Bronchial epithelial cell (primary cell): ENCODE results near the gene SLC39A11. TPM values are rescaled to one million over a fixed set of nuclear protein-coding genes. Genes with fewer than 3 reads are reported as not detected.

Experiments
- DNase-seq: peaks from one replicate; pipeline ENCODE4 v3.0.0-alpha.2; 2010; ENCODE audit warnings: low read depth
- FAIRE-seq: peaks from 2 replicates; lab custom pipeline; 2011; peaks lifted over from hg19 to GRCh38; lab: Jason Lieb, UNC
- H3K27me3 ChIP-seq: 2 replicates; pipeline ENCODE4 v1.5.1; 2011; ENCODE audit warnings: low read length; ENCODE audit not compliant: control insufficient read depth, insufficient read depth
- H3K36me3 ChIP-seq: 2 replicates; pipeline ENCODE4 v1.5.1; 2011; ENCODE audit warnings: low read length; ENCODE audit not compliant: control insufficient read depth, insufficient read depth
- H3K4me3 ChIP-seq: 2 replicates; pipeline ENCODE4 v1.5.1; 2011; ENCODE audit warnings: mild to moderate bottlenecking, low read depth, low read length, control low read depth
- total RNA-seq: library from RNA; depleted of rRNA; stranded (reverse); fragments of >200 nt; gene quantifications from 2 replicates; pipeline ENCODE4 v1.2.1, GENCODE V29; 2014
- TF ChIP-seq, protein P1 (sequence below): IDR thresholded peaks from 2 replicates; pipeline ENCODE4 v1.5.1; 2011; ENCODE audit warnings: mild to moderate bottlenecking, moderate library complexity, low read length, control low read depth, inconsistent platforms; ENCODE audit not compliant: insufficient read depth, severe bottlenecking

The SLC39A11 gene
- total RNA-seq, 1 donor from 2014 or later, result 23.4 TPM

GRCh38 chr17:72696721-72697120, 395.8 kb downstream of the SLC39A11 start:
- no peaks in the 10 kb centered on the region for H3K27me3 ChIP-seq
- no peak overlapping the region for H3K4me3 ChIP-seq
- no peak for DNase-seq
- no peaks in the 10 kb centered on the region for H3K36me3 ChIP-seq
- TF ChIP-seq, protein P1, sequence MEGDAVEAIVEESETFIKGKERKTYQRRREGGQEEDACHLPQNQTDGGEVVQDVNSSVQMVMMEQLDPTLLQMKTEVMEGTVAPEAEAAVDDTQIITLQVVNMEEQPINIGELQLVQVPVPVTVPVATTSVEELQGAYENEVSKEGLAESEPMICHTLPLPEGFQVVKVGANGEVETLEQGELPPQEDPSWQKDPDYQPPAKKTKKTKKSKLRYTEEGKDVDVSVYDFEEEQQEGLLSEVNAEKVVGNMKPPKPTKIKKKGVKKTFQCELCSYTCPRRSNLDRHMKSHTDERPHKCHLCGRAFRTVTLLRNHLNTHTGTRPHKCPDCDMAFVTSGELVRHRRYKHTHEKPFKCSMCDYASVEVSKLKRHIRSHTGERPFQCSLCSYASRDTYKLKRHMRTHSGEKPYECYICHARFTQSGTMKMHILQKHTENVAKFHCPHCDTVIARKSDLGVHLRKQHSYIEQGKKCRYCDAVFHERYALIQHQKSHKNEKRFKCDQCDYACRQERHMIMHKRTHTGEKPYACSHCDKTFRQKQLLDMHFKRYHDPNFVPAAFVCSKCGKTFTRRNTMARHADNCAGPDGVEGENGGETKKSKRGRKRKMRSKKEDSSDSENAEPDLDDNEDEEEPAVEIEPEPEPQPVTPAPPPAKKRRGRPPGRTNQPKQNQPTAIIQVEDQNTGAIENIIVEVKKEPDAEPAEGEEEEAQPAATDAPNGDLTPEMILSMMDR, result no peak
- FAIRE-seq, result no peak

- no peaks in the 10 kb centered on the region for H3K36me3 ChIP-seq
- H3K27me3 ChIP-seq, result no peaks in the 10 kb centered on the region
- no peak overlapping the region for H3K4me3 ChIP-seq
- FAIRE-seq, result no peak
- TF ChIP-seq, protein P1, result no peak
- no peak for DNase-seq
Observed at GRCh38 chr17:72696156-72696555, 396.3 kb downstream of the SLC39A11 start.

DNA sequence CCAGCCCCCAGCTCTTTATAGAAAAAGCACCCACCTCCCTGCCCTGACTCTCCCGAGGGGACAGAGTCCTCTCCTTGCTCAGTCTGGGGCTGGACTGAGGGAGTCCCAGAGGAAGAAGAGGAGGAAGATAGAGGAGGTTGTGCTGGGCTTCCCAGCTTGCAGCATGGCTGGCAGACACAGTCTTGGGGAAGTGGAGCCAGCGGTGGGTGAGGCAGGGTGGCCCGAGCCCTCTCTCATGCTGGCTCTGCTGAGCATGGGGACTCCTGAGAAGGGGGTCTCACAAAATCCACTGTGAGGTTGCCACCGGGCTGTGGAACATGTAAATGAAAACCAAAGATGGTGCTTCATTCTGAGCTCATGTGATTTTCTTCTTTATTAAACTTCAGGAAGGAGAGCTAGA, 398.5 kb downstream of the SLC39A11 start:
- FAIRE-seq (no peak), DNase-seq (no peak)
- Histone ChIP-seq H3K4me3 (no peak overlapping the region), H3K36me3 (no peaks in the 10 kb centered on the region), H3K27me3 (no peaks in the 10 kb centered on the region)
- TF ChIP-seq, protein P1, result no peak

DNA sequence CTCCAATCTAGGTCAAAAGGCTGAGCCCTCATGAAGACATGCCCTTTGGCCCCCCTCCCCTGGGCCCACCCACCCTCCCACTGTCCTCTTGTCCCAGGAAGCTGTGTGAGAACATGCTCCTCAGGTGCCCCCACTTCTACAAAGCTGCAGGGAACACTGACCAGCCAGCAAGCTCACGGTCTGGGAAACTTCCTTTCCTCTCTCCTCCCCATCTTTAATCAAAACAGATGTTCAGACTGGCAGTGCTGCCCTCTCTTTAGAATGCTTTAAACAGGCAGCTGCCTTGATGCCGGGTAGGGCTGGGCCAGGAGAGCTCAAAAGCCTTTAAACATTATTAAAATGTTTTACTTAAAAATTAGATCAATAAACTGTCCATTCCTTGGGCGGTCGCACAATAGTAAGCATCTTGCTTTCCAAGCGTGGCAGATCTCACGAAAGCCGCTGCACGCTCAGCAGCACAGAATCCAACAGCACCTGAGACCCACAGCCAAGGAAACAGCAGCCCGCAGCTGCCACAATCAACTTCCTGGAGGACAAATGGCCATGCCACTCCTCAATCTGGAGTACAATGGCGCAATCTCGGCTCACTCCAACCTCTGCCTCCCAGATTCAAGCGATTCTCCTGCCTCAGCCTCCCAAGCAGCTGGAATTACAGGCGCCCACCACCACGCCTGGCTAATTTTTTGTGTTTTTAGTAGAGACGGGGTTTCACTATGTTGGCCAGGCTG, 399.2 kb downstream of the SLC39A11 start:
- H3K27me3 ChIP-seq, result no peaks in the 10 kb centered on the region
- H3K4me3 ChIP-seq, result no peak overlapping the region
- no peak for DNase-seq
- no peaks in the 10 kb centered on the region for H3K36me3 ChIP-seq
- TF ChIP-seq, protein P1, result no peak
- FAIRE-seq, result no peak

DNA sequence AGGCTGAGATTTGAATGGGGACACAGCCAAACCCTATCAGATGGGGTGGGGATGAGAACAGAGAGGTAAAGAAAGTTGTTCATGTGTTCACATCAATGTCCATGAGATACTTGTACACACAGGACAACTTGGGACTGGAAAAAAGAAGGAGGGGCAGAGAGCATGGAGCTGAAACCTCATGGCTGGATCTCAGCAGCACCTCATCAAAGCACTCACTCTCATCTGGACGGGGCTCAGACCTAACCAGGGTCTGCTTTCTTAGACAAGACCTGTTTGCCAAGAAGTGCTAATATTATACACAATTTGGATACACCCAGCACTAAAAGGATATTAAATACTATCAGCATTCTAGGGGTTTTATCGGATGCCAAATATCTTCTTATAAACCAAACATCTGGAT, 399.8 kb downstream of the SLC39A11 start:
- TF ChIP-seq, protein P1, result no peak
- DNase-seq (no peak), FAIRE-seq (no peak)
- Histone ChIP-seq H3K36me3 (no peaks in the 10 kb centered on the region), H3K4me3 (no peak overlapping the region), H3K27me3 (no peaks in the 10 kb centered on the region)

- Histone ChIP-seq H3K27me3 (no peaks in the 10 kb centered on the region), H3K4me3 (no peak overlapping the region), H3K36me3 (no peaks in the 10 kb centered on the region)
- FAIRE-seq (no peak), DNase-seq (peak; percentile 70)
- TF ChIP-seq, protein P1, result no peak
Observed at GRCh38 chr17:72691586-72691985, 400.9 kb downstream of the SLC39A11 start.
